Ectodermal cell (in vitro differentiated cells): Measurements from ENCODE around the gene SMYD3.

Experiments used
- H3K27ac ChIP-seq: 2 replicates; pipeline ENCODE4 v1.7.0; 2013; ENCODE audit warnings: mild to moderate bottlenecking, low read depth, low read length; ENCODE audit not compliant: insufficient read depth, poor library complexity, severe bottlenecking
- H3K27me3 ChIP-seq: 2 replicates; pipeline ENCODE4 v1.7.0; 2013; ENCODE audit warnings: mild to moderate bottlenecking, low read length; ENCODE audit not compliant: insufficient read depth, control insufficient read depth, poor library complexity, severe bottlenecking
- H3K36me3 ChIP-seq: one replicate; pipeline ENCODE4 v1.7.0; 2013; ENCODE audit warnings: low read length; ENCODE audit not compliant: control insufficient read depth, insufficient read depth
- H3K4me1 ChIP-seq: one replicate; pipeline ENCODE4 v1.7.0; 2013; ENCODE audit warnings: low read length; ENCODE audit not compliant: control insufficient read depth, insufficient read depth
- H3K4me3 ChIP-seq: 2 replicates; pipeline ENCODE4 v1.7.0; 2013; ENCODE audit warnings: low read depth, low read length, control low read depth; ENCODE audit not compliant: insufficient read depth
- H3K9me3 ChIP-seq: 2 replicates; pipeline ENCODE4 v1.7.0; 2013; ENCODE audit warnings: mild to moderate bottlenecking, low read length, moderate library complexity; ENCODE audit not compliant: control insufficient read depth
- WGBS, 2 experiments: methylation state at CpG; one replicate each; pipeline ENCODE4 v1.1.7; 2013; ENCODE audit warnings: missing lambda C conversion rate in 2 of 2; 5-methylcytosine and 5-hydroxymethylcytosine counted together

Gene SMYD3

DNA sequence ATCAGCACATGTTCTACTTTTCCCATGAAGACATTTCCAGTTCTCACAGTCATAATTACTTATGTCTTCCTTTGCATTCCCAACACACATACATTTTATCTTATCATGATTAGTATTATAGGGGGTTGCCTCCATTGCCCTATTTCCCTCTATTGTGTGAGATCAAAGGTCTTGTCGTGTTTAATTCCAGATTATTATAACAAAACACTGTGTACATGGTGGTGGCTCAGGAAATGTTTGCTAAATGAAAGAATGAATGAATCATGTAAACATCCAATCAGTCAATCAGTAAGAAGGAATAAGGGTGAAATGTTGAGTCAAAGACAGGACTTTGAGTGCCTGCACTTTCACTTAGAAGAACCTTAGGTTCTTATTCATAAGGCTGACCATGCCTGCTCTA, 376.0 kb downstream of the SMYD3 start:
- no peaks in the 10 kb centered on the region for H3K4me1 ChIP-seq
- H3K27me3 ChIP-seq, result no peaks in the 10 kb centered on the region
- H3K27ac ChIP-seq, result no peak overlapping the region
- 100% methylated on average over 1 of the region's 1 CpG; no CpG with 5 or more reads in 1 of the 2 experiments for WGBS, 2 experiments
- H3K36me3 ChIP-seq, result no peaks in the 10 kb centered on the region
- no peak overlapping the region for H3K4me3 ChIP-seq
- H3K9me3 ChIP-seq, result no peaks in the 10 kb centered on the region

DNA sequence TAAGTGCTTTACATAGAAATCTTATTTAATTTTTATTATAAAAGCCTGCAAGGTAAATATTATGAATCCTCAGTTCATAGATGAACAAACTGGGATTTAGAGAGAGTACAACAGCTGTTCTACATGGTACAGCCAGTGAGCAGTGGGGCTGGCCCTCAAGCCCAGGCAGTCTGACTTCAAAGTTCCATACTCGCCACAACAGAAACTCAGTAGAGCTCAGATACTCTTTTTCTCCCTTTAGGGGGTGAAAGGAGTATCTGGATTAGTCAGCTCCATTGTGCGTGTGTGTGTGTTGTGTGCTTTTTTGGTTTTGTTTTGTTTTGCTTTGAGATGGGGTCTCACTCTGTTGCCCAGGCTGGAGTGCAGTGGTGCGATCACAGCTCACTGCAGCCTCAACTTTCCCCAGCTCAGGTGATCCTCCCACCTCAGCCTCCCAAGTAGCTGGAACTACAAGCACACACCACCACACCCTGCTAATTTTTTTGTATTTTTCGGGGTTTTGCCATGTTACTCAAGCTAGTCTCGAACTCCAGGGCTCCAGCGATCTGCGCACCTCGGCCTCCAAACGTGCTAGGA, 378.5 kb downstream of the SMYD3 start:
- 93 to 97% methylated on average over 9 of the region's 9 CpGs for WGBS, 2 experiments
- Histone ChIP-seq H3K4me1 (no peaks in the 10 kb centered on the region), H3K27ac (no peak overlapping the region), H3K4me3 (no peak overlapping the region), H3K9me3 (no peaks in the 10 kb centered on the region), H3K36me3 (no peaks in the 10 kb centered on the region), H3K27me3 (no peaks in the 10 kb centered on the region)

DNA sequence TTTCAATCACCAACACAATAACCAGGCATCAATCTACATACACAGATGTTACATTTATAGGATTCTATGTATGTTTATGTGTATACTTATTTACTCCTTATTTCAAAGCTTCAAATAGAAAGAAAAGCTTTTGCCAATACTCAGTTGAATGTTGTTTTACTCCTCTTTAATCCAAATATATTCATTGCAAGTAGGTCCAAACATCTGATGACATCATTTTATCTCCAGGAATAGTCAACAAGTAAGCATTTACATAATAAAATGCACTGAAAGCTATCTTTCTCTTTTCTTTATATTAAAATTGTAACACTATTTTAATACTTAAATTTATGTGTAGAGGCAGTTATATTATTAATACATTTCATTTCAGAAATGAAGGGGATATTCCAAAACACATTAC, 380.5 kb downstream of the SMYD3 start:
- no peaks in the 10 kb centered on the region for H3K4me1 ChIP-seq
- no peaks in the 10 kb centered on the region for H3K9me3 ChIP-seq
- no peaks in the 10 kb centered on the region for H3K27me3 ChIP-seq
- H3K27ac ChIP-seq, result no peak overlapping the region
- no peak overlapping the region for H3K4me3 ChIP-seq
- no peaks in the 10 kb centered on the region for H3K36me3 ChIP-seq

DNA sequence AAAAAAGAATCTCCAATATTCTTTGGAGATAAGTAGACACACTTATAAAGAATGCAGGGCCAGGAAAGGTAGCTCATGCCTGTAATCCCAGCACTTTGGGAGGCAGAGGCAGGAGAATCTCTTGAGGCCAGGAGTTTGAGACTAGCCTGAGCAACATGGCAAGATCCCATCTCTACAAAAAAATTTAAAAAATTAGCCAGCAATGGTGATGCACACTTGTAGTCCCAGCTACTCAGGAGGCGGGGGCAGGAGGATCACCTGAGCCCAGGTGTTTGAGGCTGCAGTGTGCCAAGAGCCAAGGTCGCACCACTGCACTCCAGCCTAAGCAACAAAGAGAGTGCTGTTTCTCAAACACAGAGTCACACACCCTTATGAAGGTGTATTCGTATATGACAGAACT, 385.0 kb downstream of the SMYD3 start:
- WGBS, 2 experiments, result 96 to 97% methylated on average over 3 of the region's 3 CpGs

DNA sequence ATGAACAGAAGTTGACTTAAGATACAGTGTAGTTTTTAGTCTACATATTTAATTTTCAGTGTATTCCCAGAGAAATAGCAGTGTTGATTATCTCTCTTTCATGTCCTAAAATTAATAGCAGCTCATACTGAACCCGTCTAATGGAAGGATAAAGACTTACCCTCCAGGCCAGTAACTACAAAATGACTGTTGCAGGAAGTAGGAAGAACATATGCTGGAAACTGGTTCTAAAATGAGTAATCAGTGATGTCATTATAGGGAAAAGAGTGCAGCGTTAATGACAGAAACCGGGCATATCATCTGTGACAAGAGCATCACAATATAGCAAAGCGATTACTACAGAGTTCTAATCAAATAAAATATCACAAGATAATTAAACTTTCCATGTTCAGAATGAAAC, 385.5 kb downstream of the SMYD3 start:
- no peaks in the 10 kb centered on the region for H3K9me3 ChIP-seq
- no peaks in the 10 kb centered on the region for H3K4me1 ChIP-seq
- no peak overlapping the region for H3K4me3 ChIP-seq
- no peak overlapping the region for H3K27ac ChIP-seq
- no peaks in the 10 kb centered on the region for H3K36me3 ChIP-seq
- H3K27me3 ChIP-seq, result no peaks in the 10 kb centered on the region
- WGBS, 2 experiments, result 97 to 100% methylated on average over 4 of the region's 4 CpGs

More for the DNA sequence above, 385.0 kb downstream of the SMYD3 start:
- Histone ChIP-seq H3K4me3 (no peak overlapping the region), H3K4me1 (no peaks in the 10 kb centered on the region), H3K9me3 (no peaks in the 10 kb centered on the region), H3K36me3 (no peaks in the 10 kb centered on the region), H3K27ac (no peak overlapping the region), H3K27me3 (no peaks in the 10 kb centered on the region)

DNA sequence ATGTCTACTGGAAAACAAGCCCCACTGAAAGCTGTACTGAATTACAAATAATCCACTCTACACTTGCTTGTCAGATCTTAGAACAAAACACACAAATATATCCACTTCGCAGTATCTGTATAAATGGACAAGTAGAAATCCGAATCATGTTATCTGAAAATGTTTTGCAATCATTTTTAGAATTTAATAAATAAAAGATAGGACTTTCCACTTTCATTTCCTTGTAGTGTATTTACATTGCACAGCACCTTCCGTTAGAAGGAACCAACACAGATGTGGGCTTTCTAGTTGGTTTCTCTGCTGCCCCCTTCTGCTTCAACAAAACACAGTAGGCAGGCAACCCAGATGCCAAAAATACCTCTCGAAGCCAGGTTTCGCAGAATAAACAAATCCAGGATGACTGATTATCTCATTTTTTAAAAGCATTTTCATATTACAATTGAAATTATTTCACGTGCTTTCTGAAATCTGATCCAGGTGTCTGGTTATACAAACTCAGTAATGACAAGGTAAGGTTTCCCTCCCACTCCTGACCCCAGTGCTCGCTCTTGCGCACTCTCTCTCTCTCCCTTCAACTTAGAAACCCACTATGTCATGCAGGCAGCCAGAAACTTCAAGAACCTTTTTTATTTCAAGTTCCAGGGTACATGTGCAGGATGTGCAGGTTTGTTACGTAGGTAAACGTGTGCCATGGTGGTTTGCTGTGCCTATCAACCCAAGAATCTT, 389.9 kb downstream of the SMYD3 start:
- no peaks in the 10 kb centered on the region for H3K36me3 ChIP-seq
- H3K9me3 ChIP-seq, result no peaks in the 10 kb centered on the region
- H3K27me3 ChIP-seq, result no peaks in the 10 kb centered on the region
- no peak overlapping the region for H3K4me3 ChIP-seq
- no peak overlapping the region for H3K27ac ChIP-seq
- no peaks in the 10 kb centered on the region for H3K4me1 ChIP-seq
- WGBS, 2 experiments, result 64 to 67% methylated on average over 8 to 9 of the region's 10 CpGs

DNA sequence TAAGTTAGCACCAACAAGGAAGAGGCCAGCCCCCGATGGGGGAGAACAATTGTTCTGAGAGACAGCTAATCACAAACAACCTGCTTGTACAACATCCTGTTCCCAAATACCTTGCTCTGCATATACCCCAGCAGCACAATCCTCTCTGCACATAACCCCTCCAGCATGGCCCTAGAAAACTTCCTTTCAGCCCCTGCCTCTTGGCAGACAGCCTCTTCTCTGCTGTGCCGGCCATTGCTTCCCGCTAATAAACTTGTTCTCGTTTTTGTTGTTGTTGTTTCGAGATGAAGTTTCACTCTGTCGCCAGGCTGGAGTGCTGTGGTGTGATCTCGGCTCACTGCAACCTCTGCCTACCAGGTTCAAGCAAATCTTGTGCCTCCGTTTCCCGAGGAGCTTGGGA, 392.7 kb downstream of the SMYD3 start:
- H3K4me3 ChIP-seq, result no peak overlapping the region
- peaks cover 12% of the 10 kb centered on the region for H3K4me1 ChIP-seq
- 81% methylated on average over 9 of the region's 9 CpGs for WGBS, 2 experiments
- no peak overlapping the region for H3K27ac ChIP-seq
- no peaks in the 10 kb centered on the region for H3K27me3 ChIP-seq
- no peaks in the 10 kb centered on the region for H3K9me3 ChIP-seq
- H3K36me3 ChIP-seq, result no peaks in the 10 kb centered on the region

DNA sequence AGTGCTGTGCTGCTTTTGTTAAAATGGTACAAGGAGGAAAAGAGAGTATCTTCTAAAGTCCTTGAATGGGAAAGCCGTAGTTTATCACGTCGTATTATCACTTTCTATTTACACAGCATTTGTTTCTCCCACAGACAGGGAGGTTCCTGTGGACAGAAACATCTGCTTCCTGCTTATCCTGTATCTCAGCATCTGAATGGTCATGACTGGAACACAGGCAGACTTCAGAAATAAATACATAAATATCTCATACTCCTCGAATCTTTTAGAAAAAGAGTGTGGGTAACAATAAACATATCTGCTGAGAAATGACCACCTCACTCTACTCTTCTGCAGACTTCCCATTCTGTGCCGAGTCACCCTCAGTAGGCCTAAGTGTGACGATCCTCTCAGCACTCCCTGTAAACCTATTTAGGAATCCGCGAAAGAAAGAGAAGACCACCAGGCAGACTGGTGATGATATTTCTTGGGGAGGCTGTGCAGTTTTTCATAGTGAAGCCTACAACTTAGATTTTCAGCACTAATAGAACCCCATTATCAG, 393.5 kb downstream of the SMYD3 start:
- Histone ChIP-seq H3K27ac (no peak overlapping the region), H3K4me3 (no peak overlapping the region), H3K27me3 (no peaks in the 10 kb centered on the region), H3K36me3 (no peaks in the 10 kb centered on the region), H3K9me3 (no peaks in the 10 kb centered on the region), H3K4me1 (peaks cover 18% of the 10 kb centered on the region)
- 93 to 97% methylated on average over 8 of the region's 8 CpGs for WGBS, 2 experiments

DNA sequence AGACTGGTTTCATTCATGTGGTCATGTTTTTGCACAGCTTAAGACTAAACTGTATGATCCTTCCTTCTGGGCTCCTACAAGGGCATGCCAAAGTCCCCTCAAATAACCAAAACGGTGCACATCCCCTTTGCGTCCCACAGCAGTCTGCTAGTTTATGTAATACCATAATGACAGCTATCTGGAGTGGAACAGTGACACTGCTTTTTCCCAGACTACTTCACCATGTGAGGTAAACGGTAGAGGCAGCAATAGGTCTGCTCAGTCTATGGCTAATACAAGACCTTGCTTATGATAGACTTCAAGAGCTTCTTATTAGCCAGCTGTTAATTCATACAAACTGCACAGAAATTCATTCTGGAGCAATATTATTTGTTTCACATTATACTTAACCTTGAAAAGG, 395.5 kb downstream of the SMYD3 start:
- Histone ChIP-seq H3K27ac (no peak overlapping the region), H3K36me3 (no peaks in the 10 kb centered on the region), H3K9me3 (no peaks in the 10 kb centered on the region), H3K4me3 (no peak overlapping the region), H3K4me1 (peaks cover 33% of the 10 kb centered on the region), H3K27me3 (no peaks in the 10 kb centered on the region)
- WGBS, 2 experiments, result 89 to 94% methylated on average over 3 of the region's 3 CpGs

DNA sequence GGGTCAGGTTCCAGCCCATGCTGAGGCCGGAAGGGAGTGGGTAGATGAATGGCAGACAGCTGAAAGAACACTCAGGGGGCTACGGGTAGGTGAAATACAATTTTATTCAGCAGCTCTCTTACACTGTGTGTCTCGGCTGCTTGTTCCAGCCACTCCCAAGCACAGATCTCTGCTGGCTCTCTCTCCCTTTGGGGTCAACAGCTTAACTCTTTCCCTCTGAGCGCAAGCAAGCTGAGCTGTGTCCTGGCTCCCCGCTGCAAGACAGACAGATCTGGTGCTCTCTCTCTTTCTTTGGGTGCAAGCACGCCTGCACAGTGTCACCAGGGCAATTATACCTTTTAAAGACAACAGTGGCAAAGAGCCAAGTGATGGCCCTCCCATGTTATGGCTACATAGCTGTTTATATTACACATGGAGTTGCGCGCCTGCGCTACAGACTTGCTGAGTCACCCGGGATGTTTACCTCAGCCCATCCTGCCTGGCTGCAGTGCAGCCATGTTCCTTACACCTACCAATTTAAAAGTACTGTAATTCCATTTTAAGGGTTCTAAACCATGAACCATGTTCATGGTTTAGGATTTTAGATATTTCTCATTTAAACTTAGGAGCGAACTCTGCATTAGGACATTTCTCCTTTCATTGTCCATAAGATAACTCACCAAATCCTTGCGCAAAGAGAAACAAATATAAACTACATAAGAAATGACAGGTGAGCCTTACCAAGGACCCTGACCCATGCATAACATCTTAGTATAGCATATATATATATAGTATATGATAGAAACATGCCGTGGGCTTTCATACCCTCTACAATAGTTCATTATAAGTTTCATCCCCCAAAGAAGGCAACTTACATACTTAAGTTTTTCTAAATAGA, 396.5 kb downstream of the SMYD3 start:
- Histone ChIP-seq H3K9me3 (no peaks in the 10 kb centered on the region), H3K27ac (no peak overlapping the region), H3K4me3 (no peak overlapping the region), H3K4me1 (peaks cover 38% of the 10 kb centered on the region), H3K27me3 (no peaks in the 10 kb centered on the region), H3K36me3 (no peaks in the 10 kb centered on the region)
- WGBS, 2 experiments, result 70 to 72% methylated on average over 13 of the region's 13 CpGs
